Common myeloid progenitor, CD34-positive (primary cell): ENCODE measurements around the gene CYRIA.

ENCODE experiments used
- CTCF ChIA-PET: fragments of 350-600 bp; sonication (Branson Sonifier 250); formaldehyde crosslinking; loops from one replicate; lab custom pipeline; 2021; ENCODE audit warnings: antibody characterized with exemption; lab: Charles Lee
- POLR2A ChIA-PET: fragments of 350-600 bp; sonication (Branson Sonifier 250); formaldehyde crosslinking; loops from one replicate; lab custom pipeline; 2021; ENCODE audit warnings: antibody characterized with exemption; lab: Charles Lee
- DNase-seq, 3 donors: peaks; one replicate each; pipeline versions ENCODE4 v3.0.0 to v3.0.0-alpha.2; 2013
- H3K27ac ChIP-seq, 2 experiments: 1 replicate in 1 of 2; 2 replicates in 1 of 2; pipeline ENCODE4 v1.7.0; 2013; ENCODE audit warnings: inconsistent platforms in 2 of 2, low read length in 2 of 2, mild to moderate bottlenecking in 2 of 2, low read depth in 1 of 2, moderate library complexity in 1 of 2; ENCODE audit not compliant: severe bottlenecking in 2 of 2, insufficient read depth in 1 of 2, poor library complexity in 1 of 2
- H3K27me3 ChIP-seq, 5 experiments: replicated peaks in 2 of 5; 1 replicate in 3 of 5; 2 replicates in 2 of 5; pipeline versions ENCODE4 v1.6.1 to v1.7.0; 2013; ENCODE audit warnings: low read length in 4 of 5, mild to moderate bottlenecking in 2 of 5, moderate library complexity in 2 of 5, inconsistent platforms in 1 of 5; ENCODE audit not compliant: insufficient read depth in 5 of 5, control insufficient read depth in 4 of 5
- H3K36me3 ChIP-seq, 4 experiments: 1 replicate in 2 of 4; 2 replicates in 2 of 4; pipeline versions ENCODE4 v1.6.1 to v1.7.0; 2013; ENCODE audit warnings: low read length in 3 of 4, control low read depth in 1 of 4, mild to moderate bottlenecking in 1 of 4; ENCODE audit not compliant: control insufficient read depth in 4 of 4, insufficient read depth in 4 of 4
- H3K4me1 ChIP-seq, 4 experiments: 1 replicate in 3 of 4; 2 replicates in 1 of 4; pipeline versions ENCODE4 v1.6.1 to v1.7.1; 2013; ENCODE audit warnings: low read length in 3 of 4, mild to moderate bottlenecking in 3 of 4, control low read depth in 1 of 4, inconsistent platforms in 1 of 4, moderate library complexity in 1 of 4; ENCODE audit not compliant: control insufficient read depth in 4 of 4, insufficient read depth in 4 of 4; ENCODE audit errors: control extremely low read depth in 1 of 4
- H3K4me3 ChIP-seq, 7 experiments: 1 replicate in 4 of 7; 2 replicates in 3 of 7; pipeline versions ENCODE4 v1.5.1 to v1.7.0; 2013; ENCODE audit warnings: mild to moderate bottlenecking in 7 of 7, low read length in 6 of 7, moderate library complexity in 6 of 7, inconsistent platforms in 2 of 7, low read depth in 2 of 7, control low read depth in 1 of 7; ENCODE audit not compliant: insufficient read depth in 4 of 7, control insufficient read depth in 1 of 7; ENCODE audit errors: extremely low read depth in 1 of 7
- H3K9me3 ChIP-seq, 5 experiments: 1 replicate in 4 of 5; 2 replicates in 1 of 5; pipeline versions ENCODE4 v1.6.1 to v1.7.1; 2013; ENCODE audit warnings: low read length in 4 of 5, mild to moderate bottlenecking in 2 of 5, inconsistent platforms in 1 of 5, low read depth in 1 of 5, moderate library complexity in 1 of 5; ENCODE audit not compliant: control insufficient read depth in 4 of 5, insufficient read depth in 2 of 5; ENCODE audit errors: control extremely low read depth in 1 of 5
- WGBS: methylation state at CpG from one replicate; pipeline ENCODE4 v1.1.5; 2013; ENCODE audit not compliant: insufficient coverage; 5-methylcytosine and 5-hydroxymethylcytosine counted together

Gene CYRIA

GRCh38 chr2:16693854-16694253 lies 28.2 kb upstream of the CYRIA start:
- Histone ChIP-seq H3K9me3 (peaks cover 0 to 6% (median 0%) of the 10 kb centered on the region in 5 experiments), H3K36me3 (no peaks in the 10 kb centered on the region), H3K27ac (no peak overlapping the region), H3K4me1 (no peaks in the 10 kb centered on the region), H3K4me3 (no peak overlapping the region), H3K27me3 (no peaks in the 10 kb centered on the region)
- ChIA-PET POLR2A (no interaction called here), CTCF (no interaction called here)
- no peak for DNase-seq
- 100% methylated on average over 1 of the region's 4 CpGs for WGBS

- 96% methylated on average over 6 of the region's 7 CpGs for WGBS
- POLR2A ChIA-PET = no interaction called here
- CTCF ChIA-PET = no interaction called here
- Histone ChIP-seq H3K27me3 (no peaks in the 10 kb centered on the region), H3K4me1 (no peaks in the 10 kb centered on the region), H3K4me3 (no peak overlapping the region), H3K9me3 (no peaks in the 10 kb centered on the region), H3K36me3 (no peaks in the 10 kb centered on the region), H3K27ac (no peak overlapping the region)
- DNase-seq = no peak
These were observed 25.6 kb upstream of the CYRIA start for GRCh38 chr2:16691261-16691660.

GRCh38 chr2:16687955-16688354 lies 22.3 kb upstream of the CYRIA start:
- no peaks in the 10 kb centered on the region for H3K4me1 ChIP-seq
- no peaks in the 10 kb centered on the region for H3K36me3 ChIP-seq
- H3K27me3 ChIP-seq = no peaks in the 10 kb centered on the region
- H3K9me3 ChIP-seq = no peaks in the 10 kb centered on the region
- H3K27ac ChIP-seq = no peak overlapping the region
- CTCF ChIA-PET = no interaction called here
- H3K4me3 ChIP-seq = no peak overlapping the region
- POLR2A ChIA-PET = no interaction called here
- no peak for DNase-seq
- WGBS = 93% methylated on average over 4 of the region's 4 CpGs

- no peaks in the 10 kb centered on the region for H3K4me1 ChIP-seq
- CTCF ChIA-PET = no interaction called here
- POLR2A ChIA-PET = no interaction called here
- no peaks in the 10 kb centered on the region for H3K27me3 ChIP-seq
- H3K9me3 ChIP-seq = no peaks in the 10 kb centered on the region
- H3K27ac ChIP-seq = no peak overlapping the region
- DNase-seq = no peak
- H3K4me3 ChIP-seq = no peak overlapping the region
- WGBS = 100% methylated on average over 1 of the region's 1 CpG
- no peaks in the 10 kb centered on the region for H3K36me3 ChIP-seq
These were observed 21.6 kb upstream of the CYRIA start for GRCh38 chr2:16687222-16687621.

GRCh38 chr2:16686641-16687040 lies 21.0 kb upstream of the CYRIA start:
- H3K27me3 ChIP-seq = no peaks in the 10 kb centered on the region
- no peak for DNase-seq
- H3K4me3 ChIP-seq = no peak overlapping the region
- WGBS = 94% methylated on average over 1 of the region's 2 CpGs
- no peaks in the 10 kb centered on the region for H3K4me1 ChIP-seq
- ChIA-PET POLR2A (no interaction called here), CTCF (no interaction called here)
- H3K36me3 ChIP-seq = no peaks in the 10 kb centered on the region
- no peaks in the 10 kb centered on the region for H3K9me3 ChIP-seq
- H3K27ac ChIP-seq = no peak overlapping the region

DNA sequence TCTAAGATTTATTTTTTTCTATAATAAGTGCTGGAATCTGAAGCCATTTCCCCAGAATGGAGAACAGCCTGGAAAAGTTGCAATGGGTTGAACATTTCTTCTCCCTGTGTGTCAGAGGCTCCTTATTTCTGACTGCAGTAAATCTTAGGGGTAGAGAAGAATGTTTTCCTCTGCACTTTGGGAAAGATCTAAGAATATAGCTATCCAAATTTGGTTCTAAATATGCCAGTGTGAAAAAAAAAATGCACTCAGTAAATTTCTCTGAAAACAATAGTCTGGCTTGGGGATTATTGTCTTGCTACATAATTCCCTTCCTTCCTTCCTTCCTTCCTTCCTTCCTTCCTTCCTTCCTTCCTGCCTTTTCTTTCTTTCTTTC lies 19.7 kb upstream of the CYRIA start:
- POLR2A ChIA-PET = no interaction called here
- no peak for DNase-seq
- no peaks in the 10 kb centered on the region for H3K36me3 ChIP-seq
- no peaks in the 10 kb centered on the region for H3K4me1 ChIP-seq
- CTCF ChIA-PET = no interaction called here
- H3K27ac ChIP-seq = no peak overlapping the region
- no peak overlapping the region for H3K4me3 ChIP-seq
- no peaks in the 10 kb centered on the region for H3K27me3 ChIP-seq
- H3K9me3 ChIP-seq = no peaks in the 10 kb centered on the region

- CTCF ChIA-PET = interaction anchor here (0.9 kb wide), 1 partner anchor 13 kb away, joined by 3 read pairs; no protein-coding TSS in a partner anchor
- Histone ChIP-seq H3K27ac (no peak overlapping the region), H3K27me3 (no peaks in the 10 kb centered on the region), H3K36me3 (no peaks in the 10 kb centered on the region), H3K9me3 (no peaks in the 10 kb centered on the region), H3K4me3 (no peak overlapping the region), H3K4me1 (no peaks in the 10 kb centered on the region)
- DNase-seq = no peak
- WGBS = 100% methylated on average over 3 of the region's 7 CpGs
- POLR2A ChIA-PET = no interaction called here
These were observed 19.2 kb upstream of the CYRIA start for GRCh38 chr2:16684676-16685339.
